Naive thymus-derived CD8-positive, alpha-beta T cell (primary cell): ENCODE data around the gene LIFR. TPM values are rescaled to one million over a fixed set of nuclear protein-coding genes. Genes with fewer than 3 reads are reported as not detected.

Source experiments
- ATAC-seq, 2 donors: fragments of 150-1000 bp; cut with Tn5 transposase in 1 of 2; sonication (Bioruptor Pico), chemical (Tn5 transposase) in 1 of 2; 1 replicate in 1 of 2; 2 replicates in 1 of 2; pipeline ENCODE4 v1.10.0; 2021; ENCODE audit warnings: mild to moderate bottlenecking in 2 of 2, moderate library complexity in 2 of 2
- POLR2A ChIA-PET: fragments of 350-600 bp; sonication (Branson Sonifier 250); formaldehyde crosslinking; loops from one replicate; lab custom pipeline; 2021; ENCODE audit warnings: antibody characterized with exemption; lab: Charles Lee
- DNase-seq, 10 donors: peaks; one replicate each; pipeline versions ENCODE4 v3.0.0 to v3.0.0-alpha.2; 2020 to 2022
- H3K27ac Mint-ChIP-seq, 10 donors: one replicate each; pipeline ENCODE4 v1.8.0; 2020 to 2022; ENCODE audit warnings: mild to moderate bottlenecking in 10 of 10, mixed read lengths in 10 of 10, moderate library complexity in 4 of 10, inconsistent platforms in 1 of 10
- H3K27me3 Mint-ChIP-seq, 5 donors: one replicate each; pipeline ENCODE4 v1.8.0; 2021 to 2022; ENCODE audit warnings: mixed read lengths in 5 of 5
- H3K36me3 Mint-ChIP-seq, 3 donors: one replicate each; pipeline ENCODE4 v1.8.0; 2020 to 2022; ENCODE audit warnings: mixed read lengths in 3 of 3, mild to moderate bottlenecking in 2 of 3, inconsistent platforms in 1 of 3
- H3K4me1 Mint-ChIP-seq, 4 donors: one replicate each; pipeline ENCODE4 v1.8.0; 2021 to 2022; ENCODE audit warnings: mixed read lengths in 4 of 4
- H3K4me3 Mint-ChIP-seq, 10 donors: one replicate each; pipeline ENCODE4 v1.8.0; 2020 to 2022; ENCODE audit warnings: mild to moderate bottlenecking in 10 of 10, mixed read lengths in 10 of 10, moderate library complexity in 6 of 10, inconsistent platforms in 1 of 10
- H3K9me3 Mint-ChIP-seq, 9 donors: one replicate each; pipeline ENCODE4 v1.8.0; 2020 to 2022; ENCODE audit warnings: mixed read lengths in 9 of 9, mild to moderate bottlenecking in 3 of 9, inconsistent platforms in 1 of 9, moderate library complexity in 1 of 9
- microRNA-seq: library from miRNA; unstranded; fragments of <30 nt; microRNA quantifications from one replicate; pipeline ENCODE4 v1.2.0, GENCODE V29; 2022; ENCODE audit warnings: borderline microRNAs expressed
- polyA plus RNA-seq, 3 donors: library from polyadenylated mRNA; unstranded; fragments of 300-500 nt; fragmentation: Illumina TruSeq; gene quantifications; one replicate each; pipeline ENCODE4 v1.2.3, GENCODE V29; 2021
- total RNA-seq, 8 experiments: library from RNA in 2 of 8; stranded (reverse) in 2 of 8; gene quantifications; one replicate each; pipeline ENCODE4 v1.2.3 and lab custom pipeline; 2021 to 2026

Gene LIFR
- total and polyA plus RNA-seq, 5 experiments from 2014 or later = not detected

- Mint-ChIP-seq H3K27ac (no peak overlapping the region), H3K9me3 (no peaks in the 10 kb centered on the region), H3K27me3 (peaks cover 17 to 62% (median 35%) of the 10 kb centered on the region in 5 donors), H3K4me3 (no peak overlapping the region), H3K4me1 (no peaks in the 10 kb centered on the region), H3K36me3 (no peaks in the 10 kb centered on the region)
- POLR2A ChIA-PET = no interaction called here
- DNase-seq (no peak), ATAC-seq (no peak)
Measured at GRCh38 chr5:38431242-38431853, 125.1 kb downstream of the LIFR start.

GRCh38 chr5:38426986-38427950 lies 129.2 kb downstream of the LIFR start:
- Mint-ChIP-seq H3K4me3 (no peak overlapping the region), H3K27ac (no peak overlapping the region), H3K4me1 (no peaks in the 10 kb centered on the region), H3K27me3 (peaks cover 11 to 47% (median 33%) of the 10 kb centered on the region in 5 donors), H3K36me3 (no peaks in the 10 kb centered on the region), H3K9me3 (no peaks in the 10 kb centered on the region)
- DNase-seq (no peak), ATAC-seq (no peak)
- POLR2A ChIA-PET = no interaction called here

- ATAC-seq (no peak), DNase-seq (no peak)
- no peaks in the 10 kb centered on the region for H3K9me3 Mint-ChIP-seq
- H3K27ac Mint-ChIP-seq = no peak overlapping the region
- no peaks in the 10 kb centered on the region for H3K4me1 Mint-ChIP-seq
- H3K4me3 Mint-ChIP-seq = no peak overlapping the region
- peaks cover 14 to 47% (median 32%) of the 10 kb centered on the region in 5 donors for H3K27me3 Mint-ChIP-seq
- H3K36me3 Mint-ChIP-seq = no peaks in the 10 kb centered on the region
- POLR2A ChIA-PET = no interaction called here
Measured at GRCh38 chr5:38426490-38426889, 130.0 kb downstream of the LIFR start.

Small RNAs within 50 kb of the gene (microRNA-seq; reads per million reads assigned to microRNA genes)
- not detected for gene MIR3650
